Measurements from ENCODE around the gene TRAT1.

Gene TRAT1

DNA sequence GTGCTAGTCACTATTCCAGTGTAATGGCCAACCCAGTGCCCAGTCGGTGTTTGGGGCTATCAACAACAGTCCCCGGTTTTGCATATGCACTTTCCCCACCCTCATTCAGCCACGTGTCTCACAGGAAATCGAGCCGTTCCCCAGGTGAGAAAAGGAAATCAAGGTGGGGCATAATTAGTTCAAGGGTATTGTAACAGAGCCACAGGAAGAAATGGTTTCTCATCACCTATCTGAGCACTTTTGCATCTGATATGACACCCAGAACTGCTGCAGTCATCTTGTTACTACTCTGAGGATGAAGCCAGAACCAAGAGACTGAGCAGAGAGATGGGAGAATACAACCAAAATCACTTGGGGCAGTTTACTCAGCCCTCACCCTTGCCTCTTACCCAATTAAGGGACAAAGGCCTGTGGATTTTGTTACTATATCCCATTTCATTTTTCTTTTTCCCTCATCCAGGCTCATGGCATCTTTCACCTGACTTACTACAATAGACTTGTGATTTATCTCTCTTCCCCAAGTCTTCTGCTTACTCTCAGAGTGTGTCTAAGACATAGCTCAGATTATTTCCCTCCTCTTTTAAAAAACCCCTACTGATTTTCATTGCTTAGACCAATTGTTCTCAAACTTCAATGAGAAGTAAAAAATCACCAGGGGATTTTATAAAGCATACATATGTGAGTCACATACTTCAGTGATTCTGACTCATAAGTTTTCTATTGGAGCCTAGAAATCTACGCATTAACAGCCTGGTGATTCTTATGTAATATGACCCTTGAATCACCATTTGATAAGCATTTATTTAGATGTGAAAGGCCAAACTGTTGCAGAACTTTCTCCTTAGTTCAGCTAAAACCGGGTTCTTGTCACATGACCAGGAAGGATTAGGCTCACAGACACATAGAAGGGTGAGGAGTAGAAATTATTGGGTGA, 40.5 kb downstream of the TRAT1 start:
- no peak for DNase-seq

DNA sequence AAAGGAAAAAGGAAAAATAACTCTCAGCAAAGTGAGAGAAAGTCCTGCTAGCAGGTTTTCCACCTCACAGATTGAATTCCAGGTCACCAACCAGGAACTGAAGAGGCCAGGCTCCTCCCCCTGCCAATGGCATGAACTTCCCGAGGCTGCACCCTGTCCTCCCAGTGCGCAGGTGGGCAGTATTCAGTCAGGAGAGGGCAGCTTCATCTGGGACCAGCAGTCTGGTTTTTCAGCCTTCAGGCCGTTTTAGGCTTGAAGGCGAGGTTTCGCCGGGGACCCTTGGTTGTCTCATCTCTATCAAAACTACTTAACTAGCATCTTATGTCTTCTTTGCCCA, 41.2 kb downstream of the TRAT1 start:
- DNase-seq, result no peak

- DNase-seq, result no peak
These were observed 55.3 kb downstream of the TRAT1 start for GRCh38 chr3:108877901-108878300.

GRCh38 chr3:108879915-108880314, 57.3 kb downstream of the TRAT1 start:
- DNase-seq, result no peak

DNA sequence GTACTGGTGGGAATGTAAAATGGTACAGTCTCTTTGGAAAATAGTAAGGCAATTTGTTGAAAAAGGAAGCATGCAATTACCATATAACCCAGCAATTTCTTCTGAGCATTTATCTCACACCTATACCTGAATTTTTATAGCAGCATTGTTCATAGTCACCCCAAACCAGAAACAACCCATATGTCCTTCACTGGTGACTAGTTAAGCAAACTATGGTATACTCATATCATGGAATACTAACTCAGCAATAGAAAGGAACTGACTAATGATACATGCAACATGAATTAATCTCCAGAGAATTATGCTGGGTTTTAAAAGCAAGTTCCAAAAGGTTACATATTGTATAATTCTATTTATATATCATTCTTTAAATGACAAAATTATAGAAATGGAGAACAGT, 60.2 kb downstream of the TRAT1 start:
- DNase-seq, result no peak

DNA sequence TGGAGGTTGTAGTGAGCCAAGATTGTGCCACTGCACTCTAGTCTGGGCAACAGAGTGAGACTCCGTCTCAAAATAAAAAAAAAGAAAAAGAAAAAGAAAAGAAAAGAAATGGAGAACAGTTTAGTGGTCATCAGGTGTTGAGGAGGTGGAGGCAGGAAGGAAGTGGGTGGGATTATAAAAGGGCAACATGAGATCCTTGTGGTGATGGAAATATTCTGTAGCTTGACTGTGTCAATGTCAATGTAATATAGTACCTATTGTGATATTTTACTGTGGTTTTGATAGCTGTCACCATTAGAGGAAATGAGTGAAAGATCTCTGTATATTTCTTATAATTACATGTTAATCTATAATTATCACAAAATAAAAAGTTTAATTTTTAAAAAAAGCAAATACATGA, 60.8 kb downstream of the TRAT1 start:
- DNase-seq, result no peak

GRCh38 chr3:108887121-108887520, 64.5 kb downstream of the TRAT1 start:
- no peak for DNase-seq

GRCh38 chr3:108887777-108888176, 65.2 kb downstream of the TRAT1 start:
- no peak for DNase-seq

DNA sequence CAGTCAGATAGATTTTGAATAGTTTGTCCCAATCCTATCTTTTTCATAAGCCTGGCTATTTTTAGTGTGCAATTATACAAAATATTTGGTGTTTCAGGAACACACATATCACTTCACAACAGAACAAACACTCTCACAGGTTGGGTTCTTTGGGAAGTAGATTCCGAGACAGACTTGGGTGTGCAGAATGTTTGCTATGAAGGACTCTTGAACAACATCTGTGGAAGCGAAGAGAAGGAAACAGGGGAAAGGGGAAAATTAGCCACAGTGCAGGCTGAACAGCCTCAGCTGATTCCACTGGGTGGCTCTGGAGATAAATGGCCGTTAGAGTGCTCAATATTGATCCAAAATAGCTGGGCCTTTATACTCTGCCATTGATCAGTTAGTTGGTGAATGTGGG, 69.2 kb downstream of the TRAT1 start:
- DNase-seq, result no peak

GRCh38 chr3:108894981-108895380, 72.4 kb downstream of the TRAT1 start:
- no peak for DNase-seq

GRCh38 chr3:108897883-108898282, 75.3 kb downstream of the TRAT1 start:
- no peak for DNase-seq

DNA sequence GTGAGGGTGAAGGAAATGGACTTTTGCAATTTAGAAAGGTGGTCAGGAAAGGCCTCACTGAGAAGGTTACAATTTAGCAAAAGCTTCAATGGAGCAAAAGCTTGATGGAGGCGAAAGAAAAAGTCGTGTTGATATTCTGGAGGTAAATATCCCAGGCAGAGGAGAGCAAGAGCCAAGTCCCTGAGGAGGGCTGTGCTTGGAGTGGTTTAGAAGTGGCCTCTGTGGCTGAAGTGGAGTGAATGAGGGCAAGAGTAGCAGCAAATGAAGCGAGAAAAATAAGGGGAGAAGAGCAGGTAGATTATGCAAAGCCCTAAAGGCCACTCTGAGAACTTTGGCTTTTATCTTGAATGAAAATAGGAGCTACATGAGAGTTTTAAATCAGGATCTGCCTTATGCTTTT, 76.9 kb downstream of the TRAT1 start:
- DNase-seq, result no peak

Measured in 8988T (cell line).